Right lobe of liver (tissue), 4 donors: ENCODE measurements around the gene SLC27A3.

Experiments used
- CTCF ChIP-seq, 4 donors: fragments of 200-600 bp in 3 of 4; fragments of 450-650 bp in 1 of 4; IDR thresholded peaks; one replicate each; pipeline versions ENCODE4 v1.5.1 to v1.8.0; 2016 to 2022; ENCODE audit warnings: antibody characterized with exemption in 4 of 4, mild to moderate bottlenecking in 2 of 4
- POLR2A ChIP-seq: fragments of 450-650 bp; IDR thresholded peaks from one replicate; pipeline ENCODE4 v1.6.1; 2017; ENCODE audit warnings: antibody characterized with exemption, mild to moderate bottlenecking
- donor health status: DM: no; HTN: no; CAD: no.
- donor health status: DM: no; HTN: no; CAD: no.
- donor health status: DM: no; HTN: yes; CAD: no.

DNA sequence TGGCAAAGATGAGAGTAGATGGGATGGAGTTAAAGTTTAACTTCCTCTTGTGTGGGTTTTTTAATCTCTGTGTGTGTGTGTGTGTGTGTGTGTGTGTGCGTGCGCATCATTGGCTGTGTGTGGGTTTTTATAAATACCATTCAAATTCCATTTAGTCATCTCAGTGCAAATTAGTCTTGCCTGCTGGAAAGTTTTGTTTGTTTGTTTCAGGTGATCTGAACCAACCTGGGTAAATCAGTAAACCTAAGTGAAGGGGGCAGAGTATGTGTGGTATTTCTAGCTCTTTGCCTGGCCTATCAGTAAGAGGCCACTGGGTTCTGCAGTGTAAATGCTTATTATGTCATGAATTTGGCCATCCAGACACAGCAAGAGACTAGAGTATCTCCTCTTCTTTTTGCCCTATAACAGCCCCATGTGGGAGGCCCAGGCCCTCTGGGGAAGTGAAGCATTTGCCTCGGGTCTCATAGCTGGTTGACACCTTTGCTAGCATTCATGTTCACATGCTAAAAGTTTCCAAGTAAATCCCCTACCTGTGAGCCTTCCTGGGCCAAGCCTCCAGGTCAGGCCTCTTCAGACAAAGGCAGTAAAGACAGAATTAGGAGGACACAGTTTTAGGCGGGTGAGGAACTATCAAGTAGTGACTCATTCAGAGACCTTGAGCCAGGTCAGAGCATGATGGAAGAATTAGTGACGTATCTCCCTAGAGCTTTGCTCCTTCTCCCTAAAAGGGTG is 32.6 kb upstream of the SLC27A3 start:
- TF ChIP-seq CTCF (IDR thresholded peaks at IDR 0.05): no peak
- no peak for TF ChIP-seq POLR2A
